Measurements from ENCODE around the gene EDRF1. TPM values are rescaled to one million over a fixed set of nuclear protein-coding genes. Genes with fewer than 3 reads are reported as not detected.

EDRF1 gene
- polyA plus RNA-seq, 1 donor (not counting 4 experiments of a cell fraction or from before 2014, with no cell fraction given): 20.4 TPM

DNA sequence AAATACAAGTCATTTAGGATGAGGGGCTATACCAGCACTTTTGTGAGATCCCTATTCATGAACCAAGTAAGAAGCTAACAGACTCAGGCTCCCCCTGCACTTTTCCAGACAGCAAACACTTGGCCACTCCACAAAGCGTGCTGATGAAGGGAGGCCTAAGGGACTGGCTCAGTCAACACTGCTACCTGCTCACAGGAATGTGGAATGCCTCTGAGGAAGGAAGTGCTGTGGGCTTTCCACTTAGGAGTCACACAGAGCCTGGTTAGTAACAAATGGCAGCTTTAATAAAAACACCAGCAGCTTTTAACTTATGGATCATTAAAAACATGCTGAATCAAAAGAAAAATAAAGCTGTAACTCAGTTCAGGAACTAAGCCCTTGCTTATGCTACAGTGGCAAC lies 88.5 kb downstream of the EDRF1 start:
- Histone ChIP-seq H3K4me2 (ENCODE audit: control insufficient read depth, extremely low read depth, insufficient read depth, low read depth, low read length) (no peak overlapping the region), H3K27me3 (ENCODE audit: control insufficient read depth, extremely low read depth, insufficient read depth, low read length) (no peaks in the 10 kb centered on the region), H3K9me3 (ENCODE audit: control insufficient read depth, low read depth, low read length) (no peaks in the 10 kb centered on the region), H3K9me1 (ENCODE audit: control insufficient read depth, extremely low read depth, insufficient read depth, low read length) (no peaks in the 10 kb centered on the region), H2AFZ (ENCODE audit: control insufficient read depth, low read length) (no peak overlapping the region), H3K4me1 (ENCODE audit: control insufficient read depth, extremely low read depth, insufficient read depth, low read length) (peaks cover 5% of the 10 kb centered on the region), H4K20me1 (ENCODE audit: control insufficient read depth, extremely low read depth, insufficient read depth, low read length) (no peaks in the 10 kb centered on the region), H3K79me2 (ENCODE audit: control insufficient read depth, insufficient read depth, low read length) (no peaks in the 10 kb centered on the region), H3K36me3 (ENCODE audit: control insufficient read depth in 2 of 2, extremely low read depth in 1 of 2, insufficient read depth in 2 of 2, low read length in 2 of 2) (peaks cover 13 to 25% of the 10 kb centered on the region in 2 experiments), H3K4me3 (ENCODE audit: control insufficient read depth in 2 of 3, extremely low read depth in 1 of 3, insufficient read depth in 2 of 3, low read depth in 1 of 3, low read length in 3 of 3) (no peak overlapping the region), H3K9ac (ENCODE audit: control insufficient read depth, extremely low read depth, insufficient read depth, low read length) (no peak overlapping the region), H3K27ac (ENCODE audit: control insufficient read depth, insufficient read depth, low read length) (no peak overlapping the region)
- FAIRE-seq (no peak), DNase-seq (ENCODE audit: low read depth, low spot score) (no peak)
- dilution Hi-C loops (cut with MboI; ENCODE audit: extremely low pct_ligation_motif_present, low sequenced_read_pairs): no loop called here
- no peak for TF ChIP-seq EZH2 (IDR thresholded peaks at IDR 0.05; ENCODE audit: low read length)
- TF ChIP-seq, protein P1, sequence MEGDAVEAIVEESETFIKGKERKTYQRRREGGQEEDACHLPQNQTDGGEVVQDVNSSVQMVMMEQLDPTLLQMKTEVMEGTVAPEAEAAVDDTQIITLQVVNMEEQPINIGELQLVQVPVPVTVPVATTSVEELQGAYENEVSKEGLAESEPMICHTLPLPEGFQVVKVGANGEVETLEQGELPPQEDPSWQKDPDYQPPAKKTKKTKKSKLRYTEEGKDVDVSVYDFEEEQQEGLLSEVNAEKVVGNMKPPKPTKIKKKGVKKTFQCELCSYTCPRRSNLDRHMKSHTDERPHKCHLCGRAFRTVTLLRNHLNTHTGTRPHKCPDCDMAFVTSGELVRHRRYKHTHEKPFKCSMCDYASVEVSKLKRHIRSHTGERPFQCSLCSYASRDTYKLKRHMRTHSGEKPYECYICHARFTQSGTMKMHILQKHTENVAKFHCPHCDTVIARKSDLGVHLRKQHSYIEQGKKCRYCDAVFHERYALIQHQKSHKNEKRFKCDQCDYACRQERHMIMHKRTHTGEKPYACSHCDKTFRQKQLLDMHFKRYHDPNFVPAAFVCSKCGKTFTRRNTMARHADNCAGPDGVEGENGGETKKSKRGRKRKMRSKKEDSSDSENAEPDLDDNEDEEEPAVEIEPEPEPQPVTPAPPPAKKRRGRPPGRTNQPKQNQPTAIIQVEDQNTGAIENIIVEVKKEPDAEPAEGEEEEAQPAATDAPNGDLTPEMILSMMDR (optimal IDR thresholded peaks at IDR 0.05 in 1 of 3, IDR thresholded peaks at IDR 0.05 in 1 of 3, conservative IDR thresholded peaks at IDR 0.05 in 1 of 3; ENCODE audit: extremely low read depth in 1 of 3, insufficient read depth in 2 of 3, low read length in 3 of 3): no peak

DNA sequence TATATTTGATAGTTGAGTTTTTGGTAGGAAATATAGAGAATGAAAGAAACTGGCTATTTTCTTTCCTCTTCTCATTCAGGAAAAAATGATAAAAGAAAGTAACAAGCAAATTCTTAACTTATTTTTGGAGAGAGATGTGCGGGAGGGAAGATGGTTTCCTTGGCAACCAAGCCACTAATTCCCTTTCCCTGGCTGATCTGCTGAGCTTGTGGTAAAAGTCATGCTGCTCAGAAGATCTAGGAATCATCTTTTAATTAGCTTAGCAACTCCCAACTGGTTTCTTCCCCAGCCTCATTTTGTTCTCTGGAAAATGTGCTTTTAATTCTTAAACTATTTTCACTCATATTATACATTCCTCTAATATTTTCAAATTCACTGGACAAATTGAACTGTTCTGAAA lies 91.7 kb downstream of the EDRF1 start:
- H3K9me3 ChIP-seq (ENCODE audit: control insufficient read depth, low read depth, low read length): no peaks in the 10 kb centered on the region
- no peaks in the 10 kb centered on the region for H3K4me1 ChIP-seq (ENCODE audit: control insufficient read depth, extremely low read depth, insufficient read depth, low read length)
- dilution Hi-C loops (cut with MboI; ENCODE audit: extremely low pct_ligation_motif_present, low sequenced_read_pairs): no loop called here
- DNase-seq (ENCODE audit: low read depth, low spot score) (no peak), FAIRE-seq (no peak)
- peaks cover 28 to 31% of the 10 kb centered on the region in 2 experiments for H3K36me3 ChIP-seq (ENCODE audit: control insufficient read depth in 2 of 2, extremely low read depth in 1 of 2, insufficient read depth in 2 of 2, low read length in 2 of 2)
- no peak overlapping the region for H3K27ac ChIP-seq (ENCODE audit: control insufficient read depth, insufficient read depth, low read length)
- TF ChIP-seq, protein P1 (optimal IDR thresholded peaks at IDR 0.05 in 1 of 3, IDR thresholded peaks at IDR 0.05 in 1 of 3, conservative IDR thresholded peaks at IDR 0.05 in 1 of 3; ENCODE audit: extremely low read depth in 1 of 3, insufficient read depth in 2 of 3, low read length in 3 of 3): no peak
- no peak for TF ChIP-seq EZH2 (IDR thresholded peaks at IDR 0.05; ENCODE audit: low read length)
- H3K4me2 ChIP-seq (ENCODE audit: control insufficient read depth, extremely low read depth, insufficient read depth, low read depth, low read length): no peak overlapping the region
- H2AFZ ChIP-seq (ENCODE audit: control insufficient read depth, low read length): no peak overlapping the region
- H3K79me2 ChIP-seq (ENCODE audit: control insufficient read depth, insufficient read depth, low read length): no peaks in the 10 kb centered on the region
- H3K9ac ChIP-seq (ENCODE audit: control insufficient read depth, extremely low read depth, insufficient read depth, low read length): no peak overlapping the region
- H3K9me1 ChIP-seq (ENCODE audit: control insufficient read depth, extremely low read depth, insufficient read depth, low read length): no peaks in the 10 kb centered on the region
- no peaks in the 10 kb centered on the region for H3K27me3 ChIP-seq (ENCODE audit: control insufficient read depth, extremely low read depth, insufficient read depth, low read length)
- no peak overlapping the region for H3K4me3 ChIP-seq (ENCODE audit: control insufficient read depth in 2 of 3, extremely low read depth in 1 of 3, insufficient read depth in 2 of 3, low read depth in 1 of 3, low read length in 3 of 3)
- H4K20me1 ChIP-seq (ENCODE audit: control insufficient read depth, extremely low read depth, insufficient read depth, low read length): no peaks in the 10 kb centered on the region

Data from keratinocyte (primary cell).